ENCODE measurements around the gene ATP8B4. TPM values are rescaled to one million over a fixed set of nuclear protein-coding genes. Genes with fewer than 3 reads are reported as not detected.

Gene ATP8B4
- total and polyA plus RNA-seq, 2 of the 8 experiments (the other 6 are each of a cell fraction or from before 2014, with no cell fraction given), result 0.17 to 0.24 TPM

DNA sequence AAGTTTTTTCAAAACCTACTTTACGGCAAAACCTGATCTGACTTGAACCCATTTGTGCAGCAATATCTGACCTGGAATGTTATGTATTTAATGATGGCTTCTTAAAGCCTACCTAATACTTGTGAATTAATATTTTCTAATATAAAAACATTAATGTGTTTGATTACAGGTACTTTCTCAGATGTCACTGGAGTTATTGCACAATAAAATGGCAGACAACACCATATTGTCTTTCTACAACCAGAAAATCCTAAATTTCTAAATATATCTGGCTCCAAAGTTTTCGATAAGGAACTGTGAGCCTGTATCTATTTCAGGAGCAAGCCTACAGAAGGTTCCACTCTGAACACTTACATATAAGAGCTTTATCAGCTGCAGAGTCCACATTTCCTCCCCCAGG lies 184.5 kb downstream of the ATP8B4 start (continued):
- TF ChIP-seq, protein P1, sequence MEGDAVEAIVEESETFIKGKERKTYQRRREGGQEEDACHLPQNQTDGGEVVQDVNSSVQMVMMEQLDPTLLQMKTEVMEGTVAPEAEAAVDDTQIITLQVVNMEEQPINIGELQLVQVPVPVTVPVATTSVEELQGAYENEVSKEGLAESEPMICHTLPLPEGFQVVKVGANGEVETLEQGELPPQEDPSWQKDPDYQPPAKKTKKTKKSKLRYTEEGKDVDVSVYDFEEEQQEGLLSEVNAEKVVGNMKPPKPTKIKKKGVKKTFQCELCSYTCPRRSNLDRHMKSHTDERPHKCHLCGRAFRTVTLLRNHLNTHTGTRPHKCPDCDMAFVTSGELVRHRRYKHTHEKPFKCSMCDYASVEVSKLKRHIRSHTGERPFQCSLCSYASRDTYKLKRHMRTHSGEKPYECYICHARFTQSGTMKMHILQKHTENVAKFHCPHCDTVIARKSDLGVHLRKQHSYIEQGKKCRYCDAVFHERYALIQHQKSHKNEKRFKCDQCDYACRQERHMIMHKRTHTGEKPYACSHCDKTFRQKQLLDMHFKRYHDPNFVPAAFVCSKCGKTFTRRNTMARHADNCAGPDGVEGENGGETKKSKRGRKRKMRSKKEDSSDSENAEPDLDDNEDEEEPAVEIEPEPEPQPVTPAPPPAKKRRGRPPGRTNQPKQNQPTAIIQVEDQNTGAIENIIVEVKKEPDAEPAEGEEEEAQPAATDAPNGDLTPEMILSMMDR (IDR thresholded peaks at IDR 0.05; ENCODE audit: control extremely low read depth in 1 of 3, insufficient read depth in 1 of 3, low read depth in 1 of 3, low read length in 3 of 3), result no peak
- no peak for TF ChIP-seq POLR2A (IDR thresholded peaks at IDR 0.05; ENCODE audit: control extremely low read depth in 1 of 2, low read depth in 2 of 2, low read length in 2 of 2)
